ENCODE results near the gene FAM43B. TPM values are rescaled to one million over a fixed set of nuclear protein-coding genes. Genes with fewer than 3 reads are reported as not detected.

FAM43B gene
- total and polyA plus RNA-seq, 10 of the 15 experiments (the other 5 are each of a cell fraction or from before 2014, with no cell fraction given), result not detected

- POLR2A ChIA-PET, result no interaction called here
- CTCF ChIA-PET, result interaction anchor here (0.8 to 1.0 kb wide), 2 partner anchors 39 to 71 kb away, joined by 3 to 4 read pairs; no protein-coding TSS in a partner anchor
- no peaks in the 10 kb centered on the region for H3K4me1 ChIP-seq (ENCODE audit: control insufficient read depth, insufficient read depth, low read length)
- FAIRE-seq, result no peak
- in situ Hi-C loops (cut with MboI), result no loop called here
- TF ChIP-seq DPF2 (IDR thresholded peaks at IDR 0.05) (no peak), PAX8 (IDR thresholded peaks at IDR 0.05) (no peak), SMAD5 (IDR thresholded peaks at IDR 0.05; ENCODE audit: low read depth) (no peak), POU2F2 (IDR thresholded peaks at IDR 0.05; ENCODE audit: borderline replicate concordance, low read depth, low read length) (no peak), MTA3 (IDR thresholded peaks at IDR 0.05; ENCODE audit: borderline replicate concordance, low read length) (no peak), FOXK2 (IDR thresholded peaks at IDR 0.05) (no peak), JUND (IDR thresholded peaks at IDR 0.05; ENCODE audit: low read depth, low read length) (no peak), EZH2 (IDR thresholded peaks at IDR 0.05; ENCODE audit: borderline replicate concordance, control insufficient read depth, low read depth, low read length) (no peak), NFIC (IDR thresholded peaks at IDR 0.05; ENCODE audit: low read depth, low read length) (no peak), RUNX3 (IDR thresholded peaks at IDR 0.05; ENCODE audit: low read length) (no peak), PBX3 (IDR thresholded peaks at IDR 0.05; ENCODE audit: insufficient replicate concordance, low read depth, low read length) (no peak), ASH2L (IDR thresholded peaks at IDR 0.05; ENCODE audit: borderline replicate concordance, low read depth) (no peak), POLR2A (IDR thresholded peaks at IDR 0.05; ENCODE audit: low read depth, low read length) (no peak)
- no TSS peak for BruUV-seq (replicated peaks)
- no peak for ATAC-seq
- H3K79me2 ChIP-seq (ENCODE audit: control insufficient read depth, insufficient read depth, low read length), result no peaks in the 10 kb centered on the region
- no peaks in the 10 kb centered on the region for H3K36me3 ChIP-seq (ENCODE audit: control insufficient read depth in 2 of 2, insufficient read depth in 2 of 2, low read length in 1 of 2)
- no peaks in the 10 kb centered on the region for H3K9me3 ChIP-seq (replicated peaks; ENCODE audit: control insufficient read depth, insufficient read depth, low read length)
- H3K4me2 ChIP-seq (ENCODE audit: control insufficient read depth, insufficient read depth), result no peak overlapping the region
- H3K27me3 ChIP-seq (replicated peaks in 1 of 2; ENCODE audit: control insufficient read depth in 2 of 2, insufficient read depth in 2 of 2, low read length in 1 of 2), result peaks cover under 1 to 2% of the 10 kb centered on the region in 2 experiments
- SMC1A ChIA-PET (ENCODE audit: uncharacterized antibody, unreplicated experiment), result no interaction called here
- DNase-seq (ENCODE audit: low read depth, low spot score), result no peak
- H4K20me1 ChIP-seq (ENCODE audit: control insufficient read depth, insufficient read depth), result no peaks in the 10 kb centered on the region
- intact Hi-C loops (cut with micrococcal nuclease; ENCODE audit: unreplicated experiment), result no loop called here
- no peak overlapping the region for H3K9ac ChIP-seq (ENCODE audit: control insufficient read depth, insufficient read depth, low read length)
- WGBS (ENCODE audit: insufficient coverage, insufficient replicate concordance, low lambda C conversion rate, missing lambda C conversion rate), result 46% methylated on average over 11 of the region's 14 CpGs
- H3K27ac ChIP-seq (ENCODE audit: control insufficient read depth, insufficient read depth), result no peak overlapping the region
- no peak overlapping the region for H3K4me3 ChIP-seq
- H2AFZ ChIP-seq (ENCODE audit: control insufficient read depth, low read depth, low read length), result no peak overlapping the region
- RAD21 ChIA-PET (ENCODE audit: unreplicated experiment), result no interaction called here
Observed at GRCh38 chr1:20594746-20595145, 42.4 kb downstream of the FAM43B start.

Measured in GM12878 (cell line).